GM19043 (cell line): ENCODE results near the gene PHTF1.
"Not testable (repeated sequence)": the region's sequence is repeated elsewhere in the genome, so short reads cannot be mapped to it uniquely, and the experiment has no call there.

ENCODE experiments used
- ATAC-seq: cut with Tn5 transposase; IDR thresholded peaks from one replicate; pipeline ENCODE4 v1.9.1; 2021; ENCODE audit warnings: low read depth; ENCODE audit not compliant: unreplicated experiment

Gene PHTF1

GRCh38 chr1:113779542-113779941 lies 20.3 kb upstream of the PHTF1 start:
- no peak for ATAC-seq

GRCh38 chr1:113777561-113777960 lies 18.3 kb upstream of the PHTF1 start:
- ATAC-seq: no peak

GRCh38 chr1:113770031-113770430 lies 10.7 kb upstream of the PHTF1 start:
- ATAC-seq: no peak

GRCh38 chr1:113769601-113769970 lies 10.3 kb upstream of the PHTF1 start:
- ATAC-seq: no peak

GRCh38 chr1:113768916-113769600 lies 9.8 kb upstream of the PHTF1 start:
- ATAC-seq: no peak

GRCh38 chr1:113765306-113766230 lies 6.3 kb upstream of the PHTF1 start:
- no peak for ATAC-seq

GRCh38 chr1:113763661-113764060 lies 4.4 kb upstream of the PHTF1 start:
- no peak for ATAC-seq

- ATAC-seq: no peak
Measured at GRCh38 chr1:113761937-113762336, 2.7 kb upstream of the PHTF1 start.

- ATAC-seq: no peak
Measured at GRCh38 chr1:113760102-113761080, 1.1 kb upstream of the PHTF1 start.

- ATAC-seq: peak; percentile 43
Measured at GRCh38 chr1:113758631-113759332, 504 bp downstream of the PHTF1 start.

- ATAC-seq: no peak
Measured at GRCh38 chr1:113756461-113756860, 2.8 kb downstream of the PHTF1 start.

GRCh38 chr1:113753333-113753732 lies 6.0 kb downstream of the PHTF1 start:
- not testable (repeated sequence) for ATAC-seq

- no peak for ATAC-seq
Measured at GRCh38 chr1:113751516-113751915, 7.8 kb downstream of the PHTF1 start.

GRCh38 chr1:113751114-113751513 lies 8.2 kb downstream of the PHTF1 start:
- no peak for ATAC-seq

- ATAC-seq: no peak
Measured at GRCh38 chr1:113749402-113749801, 9.9 kb downstream of the PHTF1 start.

- ATAC-seq: no peak
Measured at GRCh38 chr1:113747376-113747775, 11.9 kb downstream of the PHTF1 start.

- ATAC-seq: no peak
Measured at GRCh38 chr1:113745425-113745824, 13.9 kb downstream of the PHTF1 start.

GRCh38 chr1:113744114-113744513 lies 15.2 kb downstream of the PHTF1 start:
- no peak for ATAC-seq

- peak; percentile 77 for ATAC-seq
Measured at GRCh38 chr1:113742515-113742914, 16.8 kb downstream of the PHTF1 start.
